GM19372 (cell line): ENCODE results near the gene DDX10.
"Not testable (repeated sequence)": the region's sequence is repeated elsewhere in the genome, so short reads cannot be mapped to it uniquely, and the experiment has no call there.

Source experiments
- ATAC-seq: cut with Tn5 transposase; IDR thresholded peaks from one replicate; pipeline ENCODE4 v1.9.1; 2021; ENCODE audit warnings: mild to moderate bottlenecking, low read depth, moderate library complexity; ENCODE audit not compliant: unreplicated experiment

Gene DDX10

DNA sequence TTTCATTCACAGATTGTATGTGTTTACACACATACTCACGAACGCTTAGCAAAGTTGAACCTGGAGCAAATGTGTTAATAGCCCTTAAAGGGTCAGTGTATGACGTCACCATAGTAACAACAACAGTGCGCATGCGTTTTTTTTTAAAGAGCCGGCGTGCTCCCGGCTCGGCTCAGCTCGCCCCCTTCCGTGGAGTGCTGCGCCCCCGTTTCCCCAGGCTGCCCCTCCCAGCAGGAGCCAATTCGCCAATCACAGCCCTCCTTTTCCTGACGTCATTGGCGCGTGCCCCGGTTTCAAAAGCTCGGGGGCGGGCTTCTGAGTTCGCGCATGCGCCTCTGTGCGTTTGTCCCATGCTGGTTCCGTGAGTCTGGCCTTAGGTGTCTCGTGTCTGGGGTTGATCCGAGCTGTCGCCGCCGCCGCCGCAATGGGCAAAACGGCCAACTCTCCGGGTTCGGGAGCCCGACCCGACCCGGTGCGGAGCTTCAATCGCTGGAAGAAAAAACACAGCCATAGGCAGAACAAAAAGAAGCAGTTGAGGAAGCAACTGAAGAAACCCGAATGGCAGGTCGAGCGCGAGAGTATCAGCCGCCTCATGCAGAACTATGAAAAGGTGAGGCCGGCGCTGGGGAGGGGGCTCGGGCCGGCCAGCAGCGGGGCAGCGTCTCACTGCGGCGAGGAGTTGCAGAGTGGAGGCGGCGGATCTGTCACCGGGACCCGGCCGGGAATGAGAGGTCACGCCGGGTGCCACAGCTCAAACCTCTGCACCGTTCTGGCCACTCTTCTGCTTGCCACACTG, at the start of gene DDX10:
DDX10 (plus strand) TSS at position 340 of the 796 bp plus-strand sequence; CDS start at position 425, 85 bp downstream.
- ATAC-seq = peak; percentile 91

DNA sequence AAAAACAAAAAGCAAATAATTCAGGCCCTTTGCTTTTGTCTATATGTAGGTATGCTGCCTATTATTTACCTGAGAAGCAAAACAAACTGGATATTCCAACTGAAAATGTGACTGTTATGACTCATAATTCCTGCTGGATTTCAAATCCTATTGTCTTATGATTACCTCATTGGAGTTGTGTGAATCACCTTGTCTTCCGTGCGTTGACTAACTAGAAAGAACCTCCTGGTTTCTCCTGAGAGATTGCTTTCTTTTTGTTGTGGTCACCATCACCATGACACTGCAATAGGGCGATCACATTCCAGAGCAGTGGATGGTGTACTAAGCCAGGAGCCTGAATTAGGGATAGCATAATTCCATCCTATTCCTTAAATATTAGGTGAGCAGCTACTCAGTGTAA, 48.3 kb upstream of the DDX10 start:
- no peak for ATAC-seq

DNA sequence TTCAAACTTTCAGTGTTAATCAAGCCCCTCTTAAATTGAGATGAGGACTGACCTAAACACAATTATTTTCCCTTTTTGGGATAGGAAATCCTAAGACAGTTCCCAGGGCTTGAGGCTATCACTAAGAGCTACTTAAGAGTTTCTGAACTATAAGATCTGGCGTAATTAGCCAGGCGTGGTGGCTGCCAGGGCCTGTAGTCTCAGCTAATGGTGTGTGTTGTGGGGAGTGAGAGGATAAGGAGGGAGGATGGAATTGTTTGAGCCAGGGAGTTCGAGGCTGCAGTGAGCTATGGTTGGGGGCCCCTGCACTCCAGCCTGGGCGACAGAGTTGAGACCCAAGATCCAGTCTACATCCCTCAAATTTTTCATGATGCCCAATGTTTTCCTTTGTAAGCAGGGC, 47.8 kb upstream of the DDX10 start:
- ATAC-seq = no peak

DNA sequence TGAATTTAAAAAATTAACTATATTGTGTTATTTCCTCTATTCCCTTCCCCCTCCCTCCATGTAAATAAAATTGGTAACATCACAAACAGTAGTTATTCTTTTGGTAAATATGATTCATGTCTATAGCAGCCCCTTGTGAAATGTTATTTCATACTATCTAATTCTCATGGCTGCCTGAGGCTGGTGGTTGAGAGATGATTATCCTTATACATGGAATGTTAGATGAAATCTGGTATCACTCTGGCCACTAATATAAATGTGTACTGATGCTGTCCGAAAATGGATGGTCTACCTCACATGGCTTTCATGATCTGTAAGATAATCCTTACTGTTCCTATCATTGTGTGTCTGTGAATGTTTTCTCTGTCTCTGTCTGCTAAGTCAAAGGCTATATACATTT, 46.3 kb upstream of the DDX10 start:
- no peak for ATAC-seq

DNA sequence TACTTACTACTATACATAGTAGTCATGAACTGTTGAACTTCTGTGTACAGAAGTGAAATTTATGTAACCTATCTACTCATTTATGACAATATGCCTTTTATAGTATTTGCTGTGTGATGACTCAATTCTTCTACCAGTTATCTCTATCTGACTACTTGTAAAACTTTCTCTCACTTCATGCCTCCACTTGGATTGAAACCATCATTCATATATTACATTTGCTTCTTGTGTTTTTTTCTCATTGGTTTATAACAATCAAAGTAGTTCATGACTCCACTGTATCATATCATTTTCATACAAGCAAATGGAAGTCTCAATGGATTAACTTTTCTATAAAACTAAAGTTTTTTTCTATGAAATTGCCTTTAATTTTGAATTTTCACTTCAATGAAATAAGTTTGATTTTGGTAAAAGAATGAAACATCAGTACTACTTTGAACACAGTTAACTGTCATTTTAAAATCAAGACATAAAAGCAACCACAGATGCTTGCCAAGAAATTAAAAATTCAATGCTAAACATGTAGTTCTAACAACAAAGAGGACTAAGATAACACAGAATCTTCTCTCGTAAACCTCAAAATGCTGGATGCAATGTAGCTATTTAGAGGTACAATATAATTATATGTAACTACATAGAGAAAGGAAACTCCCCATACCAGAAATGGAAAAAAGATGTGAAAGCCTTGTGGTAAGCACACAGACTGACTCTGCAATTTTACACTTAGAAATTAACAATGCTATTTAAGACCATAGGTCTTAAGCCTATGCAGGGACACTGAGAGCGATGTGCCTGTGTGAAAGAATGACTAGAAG, 43.7 kb upstream of the DDX10 start:
- ATAC-seq = peak; percentile 91

DNA sequence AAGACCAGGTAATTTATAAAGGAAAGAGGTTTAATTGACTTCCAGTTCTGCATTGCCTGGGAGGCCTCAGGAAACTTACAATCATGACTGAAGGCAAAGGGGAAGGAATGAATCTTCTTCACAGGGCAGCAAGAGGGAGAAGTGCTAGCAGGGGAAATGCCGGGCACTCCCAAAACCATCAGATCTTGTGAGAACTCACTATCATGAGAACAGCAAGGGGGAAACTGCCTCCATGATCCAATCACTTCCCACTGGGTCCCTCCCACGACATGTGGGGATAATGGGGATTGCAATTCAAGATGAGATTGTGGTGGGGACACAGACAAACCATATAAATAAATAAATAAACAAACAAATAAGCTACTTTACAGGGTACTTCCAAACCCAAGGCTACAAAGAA, 42.5 kb upstream of the DDX10 start:
- no peak for ATAC-seq

DNA sequence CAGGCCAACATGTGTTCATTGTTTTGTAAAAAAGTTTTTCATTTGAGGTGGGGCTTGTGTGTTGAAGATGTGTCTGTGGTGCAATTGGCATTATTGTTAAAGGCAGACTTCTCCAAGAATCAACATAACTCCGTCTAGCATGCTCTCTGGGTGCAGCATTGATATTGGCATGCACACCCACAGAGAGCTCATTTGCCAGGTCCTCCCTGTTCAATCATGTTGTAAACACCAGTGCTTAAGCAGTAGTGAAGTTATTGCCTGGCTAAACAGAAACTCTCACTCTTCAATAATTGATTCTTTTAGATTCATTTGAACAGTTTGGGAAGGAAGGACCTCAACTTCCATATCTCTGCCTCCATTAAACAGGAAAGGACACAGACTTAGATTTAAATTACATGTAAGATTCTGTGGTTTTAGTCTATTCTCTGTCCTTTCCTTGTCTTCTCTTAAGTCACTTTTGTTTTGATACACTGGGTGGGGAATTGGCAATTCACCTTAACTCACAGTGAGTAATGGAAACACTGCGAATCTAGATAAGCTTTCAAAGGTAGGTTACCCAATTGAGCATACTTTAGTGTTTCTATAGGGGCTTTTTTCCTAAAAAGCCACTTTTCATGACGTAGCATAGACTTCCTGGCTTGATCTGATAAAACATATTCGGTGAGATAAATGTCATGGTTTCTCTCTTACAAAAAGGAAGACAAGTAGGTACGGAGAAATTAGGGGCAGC, 40.5 kb upstream of the DDX10 start:
- ATAC-seq = no peak

DNA sequence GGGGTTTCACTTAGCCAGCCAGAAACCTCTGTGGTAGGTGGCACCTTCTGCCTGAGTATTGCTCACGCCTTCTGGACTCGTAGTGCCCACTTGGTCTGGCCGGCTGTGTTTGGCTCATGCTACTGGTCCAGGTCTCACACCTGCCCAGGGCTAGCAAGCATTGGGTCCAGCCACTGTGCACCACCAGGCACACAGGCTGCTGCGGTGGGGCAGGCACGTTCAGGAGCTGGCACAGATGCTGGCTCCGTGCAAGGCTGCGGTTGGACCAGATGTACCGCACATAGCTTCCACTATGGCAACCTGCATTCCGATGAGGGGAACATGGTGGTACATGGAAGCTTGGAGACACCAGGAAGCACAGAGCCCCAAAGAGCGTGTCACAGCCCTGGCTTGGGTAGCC, 36.5 kb upstream of the DDX10 start:
- no peak for ATAC-seq

DNA sequence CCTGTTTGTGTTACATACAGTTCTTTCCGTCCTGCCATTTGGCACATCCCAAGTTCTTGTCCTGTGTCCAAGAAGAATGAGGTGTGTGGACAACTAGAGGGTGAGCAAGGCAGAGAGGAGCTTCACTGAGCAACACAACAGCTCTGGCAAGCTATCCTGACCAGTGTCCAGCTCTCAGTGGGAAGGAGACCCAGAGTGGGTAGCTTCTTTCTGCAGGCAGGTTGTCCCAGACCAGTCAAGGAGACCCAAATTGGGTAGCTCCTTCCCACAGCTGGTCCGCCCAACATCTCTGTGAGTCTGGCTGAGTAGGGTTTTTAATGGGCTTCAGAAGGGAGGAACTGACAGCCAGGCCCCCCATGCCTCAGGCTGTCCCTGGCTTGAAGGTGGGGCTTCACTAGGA, 36.1 kb upstream of the DDX10 start:
- ATAC-seq = no peak

DNA sequence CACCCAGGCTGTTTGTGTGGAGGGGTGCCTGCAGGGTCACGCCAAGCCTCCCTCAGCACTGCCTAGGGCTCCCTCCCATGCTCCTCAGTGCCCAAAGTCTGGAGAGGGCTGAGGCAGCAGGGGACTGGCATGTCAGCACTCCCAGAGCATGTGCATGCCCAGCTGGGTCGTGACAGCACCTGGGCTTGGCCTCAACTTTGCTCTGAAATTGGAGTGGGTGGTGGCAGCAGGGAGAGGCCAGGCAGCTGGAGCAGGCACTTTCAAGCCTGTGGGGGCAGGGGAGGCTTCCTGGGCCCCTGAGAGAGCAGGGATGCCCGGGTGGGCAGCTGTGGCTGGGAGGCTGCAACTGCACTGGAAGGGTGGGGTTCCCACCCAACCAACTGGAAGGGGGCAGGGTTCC, 35.6 kb upstream of the DDX10 start:
- ATAC-seq = no peak

DNA sequence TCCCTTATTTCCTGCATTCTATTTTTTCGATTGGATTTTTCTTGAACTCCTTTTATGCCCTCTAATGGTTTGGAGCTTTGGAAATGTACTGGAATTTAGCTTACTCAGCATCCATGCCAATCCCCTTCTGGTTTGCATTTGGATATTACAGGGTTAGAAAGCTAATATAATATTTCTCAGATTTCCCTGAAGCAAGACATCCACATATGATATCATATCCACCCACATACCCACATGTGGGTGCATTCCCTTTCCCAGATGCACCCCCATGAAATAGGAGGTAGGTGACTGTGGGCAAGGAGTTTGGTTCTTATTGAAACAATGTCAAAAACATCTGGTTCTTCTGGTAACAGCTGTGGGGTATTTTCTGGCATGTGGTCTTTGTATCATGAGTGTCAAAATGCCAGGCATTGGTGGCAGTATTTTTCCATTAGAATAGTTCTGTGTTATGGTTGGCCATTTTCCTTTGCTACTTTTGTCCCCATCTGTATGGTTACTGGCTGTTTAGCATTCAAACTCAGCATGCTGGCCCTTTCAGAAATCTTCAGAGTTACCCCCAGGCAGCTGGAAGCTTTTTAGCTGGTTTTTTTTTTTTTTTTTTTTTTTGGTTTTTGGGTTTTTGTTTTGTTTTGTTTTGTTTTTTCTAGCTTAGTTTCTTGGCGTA, 32.7 kb upstream of the DDX10 start:
- no peak for ATAC-seq

DNA sequence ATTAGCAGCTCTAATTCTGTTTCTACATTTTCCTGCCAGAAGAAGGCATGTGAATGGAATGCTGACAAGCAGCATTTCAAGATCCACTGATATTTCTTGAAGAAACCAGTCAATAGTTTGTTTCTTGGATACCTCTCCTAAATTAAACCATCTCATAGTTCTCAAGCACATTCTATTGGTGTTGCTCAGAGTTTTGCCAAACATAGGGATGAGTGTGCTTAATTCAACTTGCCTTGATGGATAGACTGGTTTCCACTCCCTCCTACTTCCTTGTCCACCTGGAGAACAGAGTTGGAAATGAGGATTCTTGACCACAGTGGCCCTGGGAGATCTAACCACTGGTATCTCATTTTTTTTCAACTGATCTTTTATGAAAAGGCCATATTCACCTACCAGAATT, 29.8 kb upstream of the DDX10 start:
- ATAC-seq = no peak

DNA sequence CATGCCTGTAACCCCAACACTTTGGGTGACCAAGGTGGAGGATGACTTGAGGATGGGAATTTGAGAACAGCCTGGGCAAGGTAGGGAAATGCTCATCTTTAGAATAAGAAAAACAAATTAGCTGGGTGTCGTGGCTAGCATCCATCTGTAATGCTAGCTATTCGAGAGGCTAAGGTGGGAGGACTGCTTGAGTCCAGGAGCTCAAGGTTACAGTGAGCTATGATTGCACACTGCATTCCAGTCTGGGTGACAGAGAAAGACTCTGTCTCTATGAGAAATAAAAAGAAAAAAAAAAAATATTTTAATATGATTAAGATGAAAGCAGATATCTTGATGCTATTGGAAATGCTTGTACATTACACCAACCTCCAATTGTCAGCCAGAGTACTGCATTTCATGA, 28.6 kb upstream of the DDX10 start:
- ATAC-seq = no peak

DNA sequence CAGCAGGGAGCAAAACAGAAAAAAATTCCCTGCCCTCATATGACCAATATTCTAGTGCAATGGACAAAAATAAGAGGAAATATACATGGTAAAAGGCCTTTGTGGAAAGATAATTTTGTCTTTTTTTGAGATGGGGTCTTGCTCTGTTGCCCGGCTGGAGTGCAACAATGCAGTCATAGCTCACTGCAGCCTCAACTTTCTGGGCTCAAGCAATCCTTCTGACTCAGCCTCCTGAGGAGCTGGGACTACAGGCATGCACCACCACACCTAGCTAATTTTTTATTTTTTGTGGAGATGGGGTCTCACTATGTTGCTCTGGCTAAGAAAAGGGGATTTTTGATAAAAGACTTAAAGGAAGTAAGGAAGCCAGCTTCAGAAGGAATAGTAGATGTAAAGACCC, 25.7 kb upstream of the DDX10 start:
- no peak for ATAC-seq

DNA sequence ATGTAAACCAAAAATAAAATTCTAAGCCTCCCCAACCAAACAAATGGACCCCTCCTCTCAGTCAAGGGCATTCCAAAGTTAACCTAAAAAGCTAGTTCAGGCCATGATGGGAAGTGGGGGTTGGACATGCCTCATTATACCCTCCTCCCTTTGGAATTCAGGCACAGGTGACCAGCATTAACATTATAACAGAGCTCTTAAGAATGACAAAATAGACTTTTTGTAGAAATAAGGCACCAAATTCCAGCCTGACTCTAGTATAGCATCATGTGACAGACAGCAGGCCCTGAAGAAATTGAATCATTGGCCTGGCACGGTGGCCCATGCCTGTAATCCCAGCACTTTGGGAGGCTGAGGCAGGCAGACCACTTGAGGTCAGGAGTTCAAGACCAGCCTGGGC, 23.1 kb upstream of the DDX10 start:
- not testable (repeated sequence) for ATAC-seq

DNA sequence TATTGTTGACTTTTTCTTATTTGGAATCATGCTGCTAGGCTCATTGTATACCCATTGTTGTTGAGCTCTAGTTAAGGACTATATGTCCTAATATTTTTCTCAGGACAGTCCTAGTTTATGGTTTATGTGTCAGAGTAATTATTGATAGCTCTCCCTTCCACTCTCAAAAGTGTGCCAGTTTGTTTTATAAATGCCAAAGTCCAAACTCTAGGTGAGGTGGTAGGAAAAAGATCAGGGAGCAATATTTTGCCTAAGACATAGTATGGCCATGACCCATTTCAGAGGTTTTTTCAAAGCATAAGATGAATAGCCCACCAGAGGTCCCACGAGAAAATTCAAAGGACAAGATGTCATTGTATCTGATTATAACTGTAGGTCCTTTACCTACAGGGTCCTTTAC, 20.9 kb upstream of the DDX10 start:
- ATAC-seq = no peak

DNA sequence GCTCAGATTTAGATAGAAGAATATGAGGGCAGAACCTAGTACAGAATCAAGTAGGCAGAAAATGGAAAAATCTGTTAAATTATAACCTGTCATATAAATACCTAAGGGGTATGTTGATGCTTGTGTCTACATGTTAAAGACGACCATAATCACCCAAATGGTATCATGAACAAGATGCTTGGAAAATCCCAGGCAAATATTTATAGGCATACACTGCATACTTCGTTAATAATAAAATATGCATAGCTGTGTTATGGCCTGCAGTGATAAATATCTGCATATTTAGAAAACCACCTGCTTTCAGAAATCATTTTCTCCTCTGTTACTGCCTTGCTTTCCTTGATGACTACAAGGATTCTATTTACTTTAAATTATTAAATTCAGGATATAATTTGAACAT, 18.9 kb upstream of the DDX10 start:
- ATAC-seq = no peak

DNA sequence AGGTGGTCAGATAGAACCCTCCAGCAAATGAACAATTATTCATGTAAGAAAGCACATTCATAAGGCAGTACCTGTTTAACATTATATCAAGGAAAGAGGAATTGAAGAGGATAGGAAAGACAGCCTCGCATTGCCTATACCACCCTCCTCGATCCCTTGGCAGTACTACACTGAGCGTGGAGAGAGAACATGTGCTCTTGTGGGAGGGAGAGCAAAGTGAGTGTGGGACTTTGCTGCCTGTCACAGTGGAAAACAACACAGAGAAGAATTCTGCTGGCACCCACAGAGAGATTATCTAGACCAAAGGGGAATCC, 17.5 kb upstream of the DDX10 start:
- no peak for ATAC-seq

DNA sequence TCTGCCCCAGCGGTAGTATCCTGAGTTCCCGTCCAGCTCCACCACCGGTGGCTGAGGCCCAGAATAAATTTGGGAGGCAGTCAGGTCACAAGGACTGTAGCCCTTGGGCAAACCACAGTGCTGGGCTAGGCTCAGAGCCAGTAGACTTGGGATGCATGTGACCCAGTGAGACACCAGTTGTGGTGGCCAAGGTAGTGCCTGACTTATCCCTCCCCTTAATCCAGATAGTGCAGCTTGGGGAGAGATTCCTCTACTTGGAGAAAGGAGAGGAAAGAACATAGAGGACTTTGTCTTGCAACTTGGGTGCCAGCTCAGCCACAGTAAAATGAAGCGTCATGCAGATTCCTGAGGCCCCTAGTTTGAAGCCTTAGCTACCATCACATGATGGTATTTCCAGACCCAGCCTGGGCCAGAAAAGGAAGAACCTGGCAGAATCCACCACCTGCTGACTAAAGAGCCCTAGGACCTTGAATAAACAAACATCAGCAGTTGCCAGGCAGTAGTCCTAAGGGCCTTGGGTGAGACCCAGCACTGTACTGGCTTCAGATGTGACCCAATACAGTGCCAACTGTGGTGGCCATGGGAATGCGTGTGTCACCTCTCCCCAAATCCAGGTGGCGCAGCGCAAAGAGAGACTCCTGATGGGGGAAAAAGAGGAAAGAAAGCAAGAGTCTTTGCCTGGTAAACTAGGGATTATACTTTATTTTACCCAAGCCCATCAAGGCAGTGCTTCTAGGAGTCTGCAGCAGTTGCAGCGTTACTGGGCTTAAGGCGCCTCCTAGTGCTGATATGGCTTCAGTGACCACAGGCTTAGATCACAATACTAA, 17.0 kb upstream of the DDX10 start:
- ATAC-seq = peak; percentile 79

DNA sequence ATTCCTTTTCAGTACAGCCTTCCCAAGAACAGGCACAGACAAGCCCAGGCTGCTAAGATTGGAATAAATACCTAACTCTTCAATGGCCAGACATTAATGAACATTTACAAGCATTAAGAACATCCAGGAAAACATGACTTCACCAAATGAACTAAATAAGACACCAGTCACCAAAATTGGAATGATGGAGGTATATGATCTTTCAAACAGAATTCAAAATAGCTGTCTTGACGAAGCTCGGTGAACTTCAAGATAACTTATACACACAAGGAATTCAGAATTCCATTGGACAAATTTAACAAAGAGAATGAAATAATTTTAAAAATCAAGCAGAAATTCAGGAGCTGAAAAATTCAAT, 16.4 kb upstream of the DDX10 start:
- no peak for ATAC-seq
